HepG2 (cell line): ENCODE results near the gene METTL23. TPM values are rescaled to one million over a fixed set of nuclear protein-coding genes. Genes with fewer than 3 reads are reported as not detected.

Experiments
- AHDC1 ChIP-seq: sonication (generic); formaldehyde crosslinking; IDR thresholded peaks from 2 replicates; pipeline ENCODE4 v1.5.1; 2020; ENCODE audit warnings: mild to moderate bottlenecking, missing genetic modification reagents, borderline replicate concordance
- ETV5 ChIP-seq: IDR thresholded peaks from 2 replicates; pipeline ENCODE4 v1.6.1; 2018; ENCODE audit warnings: missing biosample characterization, missing genetic modification reagents, inconsistent platforms, borderline replicate concordance
- KLF15 ChIP-seq: sonication (generic); formaldehyde crosslinking; IDR thresholded peaks from 2 replicates; pipeline ENCODE4 v1.8.1; 2023; ENCODE audit warnings: borderline replicate concordance, mild to moderate bottlenecking, inconsistent platforms, missing genetic modification reagents, mixed read lengths
- MAF1 ChIP-seq: sonication (generic); formaldehyde crosslinking; IDR thresholded peaks from 2 replicates; pipeline ENCODE4 v1.5.0; 2020; ENCODE audit warnings: missing genetic modification reagents, borderline replicate concordance
- MED13 ChIP-seq: sonication (generic); formaldehyde crosslinking; IDR thresholded peaks from 2 replicates; pipeline ENCODE4 v1.5.0; 2020; ENCODE audit warnings: missing genetic modification reagents
- MYC ChIP-seq: sonication (generic); formaldehyde crosslinking; IDR thresholded peaks from 2 replicates; pipeline ENCODE4 v1.9.0; 2021; ENCODE audit warnings: missing genetic modification reagents, borderline replicate concordance
- PRPF4 ChIP-seq: fragments of 200-400 bp; formaldehyde crosslinking; IDR thresholded peaks from 2 replicates; pipeline ENCODE4 v1.6.1; 2016; ENCODE audit warnings: low read length, low read depth; ENCODE audit not compliant: poor library complexity, severe bottlenecking
- SRY ChIP-seq: sonication (generic); formaldehyde crosslinking; IDR thresholded peaks from 2 replicates; pipeline ENCODE4 v1.8.0; 2022; ENCODE audit warnings: mild to moderate bottlenecking, missing genetic modification reagents
- TOE1 ChIP-seq: sonication (generic); formaldehyde crosslinking; IDR thresholded peaks from 2 replicates; pipeline ENCODE4 v1.4.0; 2020; ENCODE audit warnings: mild to moderate bottlenecking, missing genetic modification reagents
- ZBTB14 ChIP-seq: sonication (generic); formaldehyde crosslinking; IDR thresholded peaks from 2 replicates; pipeline ENCODE4 v1.4.0; 2020; ENCODE audit warnings: missing genetic modification reagents
- ZBTB26 ChIP-seq: IDR thresholded peaks from 2 replicates; pipeline ENCODE4 v1.6.1; 2016; ENCODE audit warnings: missing compliant biosample characterization, missing genetic modification reagents, borderline replicate concordance
- ZBTB44 ChIP-seq: sonication (generic); formaldehyde crosslinking; IDR thresholded peaks from 2 replicates; pipeline ENCODE4 v1.4.0; 2020; ENCODE audit warnings: missing genetic modification reagents
- ZFP90 ChIP-seq: sonication (generic); formaldehyde crosslinking; IDR thresholded peaks from 2 replicates; pipeline ENCODE4 v1.8.0; 2022; ENCODE audit warnings: missing genetic modification reagents, mild to moderate bottlenecking, inconsistent platforms, borderline replicate concordance
- ZNF619 ChIP-seq: sonication (generic); formaldehyde crosslinking; IDR thresholded peaks from 2 replicates; pipeline ENCODE4 v1.4.0; 2020; ENCODE audit warnings: mild to moderate bottlenecking, missing genetic modification reagents
- ZNF737 ChIP-seq: sonication (generic); formaldehyde crosslinking; IDR thresholded peaks from 2 replicates; pipeline ENCODE4 v1.5.0; 2020; ENCODE audit warnings: missing genetic modification reagents, mild to moderate bottlenecking, borderline replicate concordance
- ZNF839 ChIP-seq: sonication (generic); formaldehyde crosslinking; IDR thresholded peaks from 2 replicates; pipeline ENCODE4 v1.4.0; 2020; ENCODE audit warnings: missing genetic modification reagents, mild to moderate bottlenecking, borderline replicate concordance
- ZNF878 ChIP-seq: sonication (generic); formaldehyde crosslinking; IDR thresholded peaks from 2 replicates; pipeline ENCODE4 v1.8.1; 2023; ENCODE audit warnings: mild to moderate bottlenecking, missing genetic modification reagents, moderate library complexity
- ZSCAN25 ChIP-seq: sonication (generic); formaldehyde crosslinking; IDR thresholded peaks from 2 replicates; pipeline ENCODE4 v1.8.0; 2022; ENCODE audit warnings: mild to moderate bottlenecking, missing genetic modification reagents
- polyA plus RNA-seq, 8 experiments: library from polyadenylated mRNA; depleted of rRNA in 3 of 8; stranded (reverse) in 7 of 8; unstranded in 1 of 8; fragments of >200 nt; fragmentation: Illumina TruSeq in 4 of 8; extraction: Trizol in 4 of 8; gene quantifications; 2 replicates each; pipeline versions ENCODE4 v1.2.1 to v1.2.3, GENCODE V29; 2011 to 2016; ENCODE audit warnings: low read depth in 4 of 8, missing spikeins in 1 of 8, mixed read lengths in 1 of 8; ENCODE audit not compliant: insufficient read depth in 1 of 8
- total RNA-seq, 5 experiments: library from RNA; depleted of rRNA; stranded (reverse); fragments of >200 nt; fragmentation: Illumina TruSeq; extraction: Trizol; gene quantifications; 2 replicates each; pipeline ENCODE4 v1.2.3, GENCODE V29; 2016; ENCODE audit warnings: low read depth in 1 of 5

Gene METTL23
- total and polyA plus RNA-seq, 2 of the 13 experiments (the other 11 are each of a cell fraction or from before 2014, with no cell fraction given): 39.9 to 104 TPM

- TF ChIP-seq AHDC1 (CRISPR knock-in tag): peak; percentile 71; the same call in 1 of the 2 replicates
- no peak for TF ChIP-seq ZNF737 (CRISPR knock-in tag)
- TF ChIP-seq ZNF619 (CRISPR knock-in tag): peak; percentile 66; the same call in 1 of the 2 replicates
- TF ChIP-seq KLF15 (CRISPR knock-in tag): 0 out of 2 replicates have a peak, but pooled peaks have one; percentile 59
- TF ChIP-seq ZNF878: no peak
- no peak for TF ChIP-seq ZBTB44 (CRISPR knock-in tag)
- TF ChIP-seq ZBTB26 (CRISPR knock-in tag): no peak; the same call in none of the 2 replicates
- TF ChIP-seq SRY (CRISPR knock-in tag): no peak
- TF ChIP-seq ZSCAN25 (CRISPR knock-in tag): no peak
- TF ChIP-seq PRPF4: no peak
- no peak for TF ChIP-seq ZBTB14
- no peak for TF ChIP-seq MAF1 (CRISPR knock-in tag)
- peak; percentile 75; the same call in 1 of the 2 replicates for TF ChIP-seq MED13
- no peak for TF ChIP-seq TOE1
- TF ChIP-seq ZFP90 (CRISPR knock-in tag): no peak
- no peak; the same call in 1 of the 2 replicates for TF ChIP-seq ZNF839 (CRISPR knock-in tag)
- peak; percentile 88 for TF ChIP-seq MYC (CRISPR knock-in tag)
- peak; percentile 76; the same call in 1 of the 2 replicates for TF ChIP-seq ETV5
Observed at GRCh38 chr17:76726776-76727718, at the start of gene METTL23 (continued).
